Medulla oblongata (tissue), 1 donor: ENCODE data around the gene MTHFD1.

Source experiments
- DNase-seq: peaks from one replicate; pipeline ENCODE4 v3.0.0-alpha.2; 2015; ENCODE audit errors: extremely low spot score

MTHFD1 gene

DNA sequence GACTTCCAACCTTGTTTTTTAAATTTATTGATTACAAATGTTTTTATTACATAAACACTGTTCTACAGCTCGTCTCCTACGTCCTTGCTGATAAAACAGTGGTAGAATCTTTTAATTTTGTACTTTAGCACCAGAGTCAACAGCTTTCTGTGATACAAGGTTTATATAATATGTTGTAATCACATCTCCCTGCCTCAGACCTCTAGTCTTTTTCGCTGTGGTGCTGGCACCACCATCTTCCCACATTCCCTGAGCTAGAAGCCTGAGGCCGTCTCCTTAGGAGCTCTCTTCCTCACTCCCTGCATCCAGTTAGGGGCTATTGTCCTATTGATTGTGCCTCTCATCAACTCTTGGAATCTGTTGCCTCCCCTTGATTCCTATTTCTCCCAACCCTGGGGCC, 17.1 kb downstream of the MTHFD1 start:
- DNase-seq = no peak

DNA sequence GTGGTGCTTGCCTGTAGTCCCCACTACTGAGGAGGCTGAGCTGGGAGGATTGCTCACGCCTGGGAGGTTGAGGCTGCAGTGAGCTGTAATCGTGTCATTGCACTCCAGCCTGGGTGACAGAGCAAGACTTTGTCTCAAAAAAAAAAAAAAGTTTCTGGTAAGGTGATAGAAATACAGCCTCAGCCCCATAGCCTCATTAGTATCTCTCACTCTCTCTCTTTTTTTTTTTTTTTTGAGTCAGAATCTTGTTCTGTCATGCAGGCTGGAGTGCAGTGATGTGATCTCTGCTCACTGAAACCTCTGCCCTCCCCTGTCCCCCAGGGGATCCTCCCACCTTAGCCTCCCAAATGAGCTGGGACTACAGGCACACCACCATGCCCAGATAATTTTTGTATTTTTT, 19.2 kb downstream of the MTHFD1 start:
- no peak for DNase-seq

DNA sequence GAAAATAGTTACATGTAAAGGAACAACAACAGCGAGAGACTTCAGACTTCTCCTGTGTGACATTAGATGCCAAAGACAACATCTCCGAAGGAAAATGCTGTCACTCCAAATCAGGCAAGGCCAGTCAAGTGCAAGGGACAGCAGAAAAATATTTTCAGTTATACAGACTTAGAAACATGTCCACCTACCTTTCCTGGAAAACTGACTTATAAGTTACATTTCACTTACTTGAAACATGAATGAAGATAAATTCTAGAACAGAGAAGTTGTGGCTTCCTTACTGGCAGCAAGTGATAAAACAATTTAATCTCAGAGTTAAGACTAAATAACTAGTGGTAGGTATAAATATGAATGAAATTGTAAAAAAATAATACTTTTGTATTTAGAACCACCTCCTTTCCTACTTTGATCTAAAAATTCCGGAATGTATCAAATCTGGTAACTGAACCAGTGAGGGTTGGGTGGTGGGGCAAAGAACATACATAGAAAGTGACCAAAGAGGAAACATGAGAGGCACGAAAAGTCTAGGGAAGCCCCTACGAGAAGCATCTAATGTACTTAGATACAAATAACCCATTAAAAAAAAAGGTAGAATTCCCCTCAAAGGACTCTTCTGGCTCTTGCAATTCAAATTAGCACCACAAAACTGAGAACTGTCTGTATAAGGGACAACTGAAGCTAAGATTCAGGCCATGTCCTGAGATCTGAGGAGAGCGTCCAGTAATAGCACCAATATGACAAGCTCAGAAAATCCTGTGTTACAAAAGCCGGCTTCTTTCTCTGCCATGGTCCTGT, 21.2 kb downstream of the MTHFD1 start:
- no peak for DNase-seq

DNA sequence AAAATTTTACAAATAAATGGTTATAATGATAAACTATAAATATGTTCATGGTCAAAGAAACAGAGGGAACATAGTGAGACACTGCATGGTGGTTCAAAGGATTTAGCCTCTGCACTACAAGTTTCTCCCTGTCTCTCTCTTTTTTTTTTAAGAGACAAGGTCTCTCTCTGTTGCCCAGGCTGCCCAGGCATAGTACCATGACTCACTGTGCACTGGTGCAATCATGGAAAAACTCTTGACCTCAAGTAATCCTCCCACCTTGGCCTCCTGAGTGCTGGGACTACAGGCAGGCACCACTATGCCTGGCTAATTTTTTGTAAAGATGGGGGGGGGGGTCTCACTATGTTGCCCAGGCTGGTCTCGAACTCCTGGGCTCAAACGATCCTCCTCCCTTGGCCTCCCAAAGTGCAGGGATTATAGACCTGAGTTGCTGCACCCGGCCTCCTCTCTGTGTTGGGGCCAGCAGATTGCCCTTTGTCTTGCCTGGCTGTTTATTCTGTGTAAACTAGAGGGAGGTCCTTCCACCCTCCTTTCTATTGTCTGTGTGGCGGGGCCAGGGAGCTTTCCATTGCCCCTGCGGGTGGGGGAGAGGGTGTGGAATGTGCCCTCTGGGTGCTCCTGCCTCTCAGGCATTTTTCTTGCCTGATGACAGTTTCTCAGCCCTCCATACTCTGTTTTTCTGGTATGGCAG, 22.1 kb downstream of the MTHFD1 start:
- DNase-seq = no peak

DNA sequence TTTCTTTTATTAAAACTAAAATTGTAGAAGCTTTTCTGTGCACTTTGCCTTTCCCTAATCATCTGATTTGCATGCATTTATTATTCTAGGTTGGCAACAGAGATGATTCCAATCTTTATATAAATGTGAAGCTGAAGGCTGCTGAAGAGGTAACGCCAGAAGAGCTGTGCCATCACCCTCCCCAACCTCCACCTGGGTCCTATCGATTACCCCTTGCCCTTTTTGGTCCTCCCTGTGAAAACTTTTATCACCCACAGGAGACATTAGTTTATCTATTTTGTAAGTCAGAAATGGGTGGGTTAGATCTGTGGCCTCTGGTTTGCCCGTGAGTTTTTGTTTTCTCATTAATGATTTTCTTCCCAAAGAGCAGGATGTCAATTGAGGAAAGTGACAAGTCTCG, 22.8 kb downstream of the MTHFD1 start:
- DNase-seq = no peak

DNA sequence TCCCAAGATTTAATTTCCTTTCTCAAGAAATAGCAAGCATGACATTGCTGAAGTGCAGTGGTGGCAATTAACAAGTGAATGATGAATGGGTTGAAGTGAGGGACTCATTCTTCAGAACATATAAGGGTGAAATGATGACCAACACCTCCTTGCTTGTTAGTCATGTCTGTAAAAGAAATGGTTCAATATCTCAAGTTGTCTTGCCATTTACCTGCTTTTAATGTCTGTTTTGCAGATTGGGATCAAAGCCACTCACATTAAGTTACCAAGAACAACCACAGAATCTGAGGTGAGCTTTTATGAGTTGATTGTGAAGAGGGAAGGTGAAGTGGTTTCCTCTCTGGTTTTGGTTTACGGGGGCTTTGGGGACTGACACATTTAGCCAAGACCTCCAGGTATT, 24.1 kb downstream of the MTHFD1 start:
- DNase-seq = no peak

DNA sequence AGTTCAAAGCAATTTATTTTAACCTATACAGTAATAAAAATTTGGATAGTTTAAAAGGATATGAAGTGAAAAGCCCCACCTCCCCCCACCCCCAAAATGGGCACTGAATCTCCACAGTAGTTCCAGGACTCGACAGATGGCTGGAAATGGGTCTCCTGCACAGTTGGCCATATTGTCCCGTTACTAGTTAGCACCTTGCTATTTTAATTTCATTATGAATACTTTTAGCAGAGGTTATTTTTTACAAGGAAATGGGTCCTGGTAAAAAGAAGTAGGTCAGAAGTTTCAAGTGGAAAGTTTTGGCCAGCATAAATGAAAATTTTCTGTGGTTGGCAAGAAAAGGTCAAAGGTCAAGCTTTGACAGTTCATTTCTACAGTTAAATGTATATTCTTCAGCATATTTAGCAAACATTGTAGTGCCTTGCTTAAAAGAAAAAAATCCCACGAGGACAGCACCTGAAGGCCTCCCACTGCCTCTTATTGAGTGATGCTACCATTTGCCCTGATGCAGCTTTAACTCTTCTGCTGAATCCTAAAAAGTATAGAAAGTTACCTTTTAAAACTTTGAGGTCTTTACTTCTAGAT, 28.3 kb downstream of the MTHFD1 start:
- DNase-seq = no peak

DNA sequence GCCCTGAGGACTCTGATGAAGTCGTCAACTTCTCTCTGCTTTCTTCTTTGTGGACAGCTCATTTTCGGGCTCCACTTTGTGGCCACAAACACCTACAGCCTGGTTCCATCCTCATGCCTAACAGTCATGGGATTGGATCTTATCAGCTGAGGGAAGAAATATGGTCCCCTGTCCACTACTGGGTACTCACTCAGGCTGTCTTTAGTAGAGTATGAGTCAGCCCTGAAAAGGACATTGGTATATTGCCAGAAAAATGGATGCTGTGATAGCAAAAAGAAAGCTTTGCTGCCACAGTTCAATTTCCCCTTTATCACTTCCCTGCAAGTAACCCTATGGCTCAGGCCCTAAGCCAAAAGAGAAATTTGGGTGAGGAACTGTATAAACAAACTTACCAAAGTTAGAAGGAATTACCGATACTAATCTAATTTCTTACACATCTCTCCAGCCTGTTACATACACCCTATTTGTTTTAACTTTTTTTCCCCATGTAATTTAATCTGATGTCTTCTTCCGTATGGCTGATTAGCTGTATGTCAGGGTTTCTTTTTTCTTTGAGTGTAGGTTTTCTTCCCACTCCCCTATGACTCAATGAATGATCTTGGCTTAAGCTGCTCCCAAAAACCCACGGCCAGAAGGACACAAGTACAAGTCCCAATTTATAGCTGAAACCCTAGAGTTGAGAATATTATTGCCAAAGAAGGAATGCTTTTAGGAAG, 29.1 kb downstream of the MTHFD1 start:
- no peak for DNase-seq

DNA sequence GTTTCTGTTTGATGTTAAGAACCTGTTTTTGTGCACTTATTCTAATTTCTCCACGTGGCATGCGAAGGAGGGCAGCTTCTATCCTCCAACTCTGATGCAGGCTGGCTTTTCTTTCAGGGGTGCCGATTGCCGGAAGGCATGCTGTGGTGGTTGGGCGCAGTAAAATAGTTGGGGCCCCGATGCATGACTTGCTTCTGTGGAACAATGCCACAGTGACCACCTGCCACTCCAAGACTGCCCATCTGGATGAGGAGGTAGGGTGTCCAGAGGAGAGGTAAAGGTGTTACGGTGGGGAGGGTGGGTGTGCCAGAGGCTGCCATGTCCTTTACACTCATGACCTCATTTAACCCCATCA, 29.6 kb downstream of the MTHFD1 start:
- no peak for DNase-seq

DNA sequence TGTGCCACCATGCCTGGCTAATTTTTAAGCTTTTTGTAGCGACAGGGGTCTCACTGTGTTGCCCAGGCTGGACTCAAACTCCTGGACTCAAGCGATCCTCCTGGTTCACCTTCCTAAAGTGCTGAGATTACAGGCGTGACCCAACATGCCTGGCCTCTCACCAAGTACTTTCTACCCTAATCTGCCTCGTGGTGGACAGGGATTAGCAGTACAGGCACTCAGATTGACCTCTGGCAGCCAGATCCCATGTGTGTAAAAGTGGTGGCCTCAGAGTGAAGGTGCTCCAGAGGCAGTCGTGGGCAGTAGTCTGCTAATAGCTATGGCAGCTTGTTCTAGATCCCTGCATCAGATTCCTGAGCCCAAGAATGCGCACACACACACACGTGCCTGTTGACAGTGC, 30.9 kb downstream of the MTHFD1 start:
- DNase-seq = no peak

DNA sequence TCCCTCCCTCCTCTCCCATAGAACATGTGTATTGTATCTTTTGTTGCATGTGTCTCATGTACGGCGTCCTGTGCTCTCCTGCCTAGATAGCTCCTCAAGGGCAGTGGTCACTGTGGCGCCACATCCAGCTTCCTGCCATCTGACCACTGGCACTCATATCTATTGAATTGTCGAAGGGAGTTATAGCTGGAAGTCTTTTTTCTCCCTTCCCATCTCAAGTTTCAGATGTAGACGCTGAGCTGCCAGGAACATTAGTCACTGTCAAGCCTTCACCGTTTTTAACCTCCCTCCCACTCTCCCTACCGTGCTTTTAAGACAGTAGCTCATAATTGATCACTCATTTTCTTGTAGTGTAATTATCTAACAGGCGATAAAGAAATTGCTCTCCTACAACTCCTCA, 33.0 kb downstream of the MTHFD1 start:
- no peak for DNase-seq

DNA sequence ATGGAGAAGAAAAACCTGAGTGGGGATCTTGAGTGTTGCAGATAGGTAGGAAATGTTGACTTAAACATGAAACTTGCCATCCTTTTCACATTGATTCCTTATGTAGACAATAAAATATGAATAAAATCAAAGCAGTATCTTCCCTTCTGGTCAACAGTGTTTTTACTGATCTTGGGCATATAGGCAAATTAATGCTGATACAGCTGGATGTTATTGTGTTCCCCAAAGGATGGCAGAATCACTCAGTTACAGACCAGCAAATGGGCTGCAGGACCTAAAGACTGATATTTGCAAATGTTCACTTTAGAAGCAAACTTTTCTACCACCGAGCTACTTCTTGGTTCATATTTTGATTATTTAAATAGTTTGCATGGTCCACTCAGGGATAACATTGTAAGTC, 33.9 kb downstream of the MTHFD1 start:
- DNase-seq = no peak

DNA sequence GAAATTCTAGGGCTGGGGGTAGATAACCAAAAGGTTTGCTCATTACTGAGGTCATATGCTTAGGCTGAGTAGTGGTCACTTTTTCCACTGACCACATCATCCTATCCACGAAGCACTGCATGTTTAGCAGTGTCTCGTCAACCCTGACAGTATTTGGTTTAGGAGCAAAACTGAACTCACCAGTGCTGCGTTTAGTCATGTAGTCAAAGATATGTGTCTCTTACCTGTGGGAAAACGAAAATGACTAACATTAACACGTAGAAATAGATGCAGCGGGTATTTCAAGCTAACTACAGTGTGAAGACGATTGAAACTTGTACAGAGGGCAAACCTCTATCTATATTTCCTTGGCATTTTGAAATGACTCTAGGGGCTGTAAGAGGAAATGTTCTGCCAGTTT, 34.6 kb downstream of the MTHFD1 start:
- no peak for DNase-seq

DNA sequence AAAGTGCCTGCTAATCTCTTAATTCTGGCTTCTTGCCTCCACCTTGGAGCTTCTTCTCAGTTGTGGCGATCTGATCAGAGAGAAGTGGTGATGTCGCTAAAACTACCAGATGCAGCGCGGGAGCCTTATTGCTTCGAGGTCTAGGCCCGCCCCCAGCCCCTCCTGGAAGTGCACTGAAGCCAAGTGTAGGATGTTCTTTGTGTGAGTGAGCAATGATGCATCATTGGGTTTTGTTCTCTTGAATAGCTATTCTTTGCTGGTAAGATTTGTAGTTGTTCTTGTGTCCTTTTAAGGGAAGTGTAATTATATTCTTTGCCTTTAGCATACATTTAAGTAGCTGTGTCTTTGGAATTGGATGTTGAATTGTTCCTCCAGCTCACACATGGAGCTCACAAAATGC, 35.8 kb downstream of the MTHFD1 start:
- DNase-seq = no peak

DNA sequence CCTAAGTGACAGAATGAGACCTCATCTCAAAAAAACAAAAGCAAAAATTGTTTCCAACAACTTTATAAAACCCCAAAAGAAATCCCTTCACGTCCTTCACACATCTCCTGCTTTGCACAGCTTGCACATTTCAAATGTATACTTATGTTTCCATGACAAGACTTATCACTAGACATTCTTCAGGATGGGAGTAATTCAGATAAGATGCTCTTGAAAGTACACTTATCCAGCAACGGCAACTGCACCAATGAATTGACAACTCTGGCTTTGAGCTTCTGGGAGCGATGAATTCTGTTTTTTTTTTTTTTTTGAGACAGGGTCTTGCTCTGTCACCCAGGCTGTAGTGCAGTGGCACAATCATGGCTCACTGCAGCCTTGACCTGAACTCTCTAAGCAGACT, 46.4 kb downstream of the MTHFD1 start:
- DNase-seq = no peak

DNA sequence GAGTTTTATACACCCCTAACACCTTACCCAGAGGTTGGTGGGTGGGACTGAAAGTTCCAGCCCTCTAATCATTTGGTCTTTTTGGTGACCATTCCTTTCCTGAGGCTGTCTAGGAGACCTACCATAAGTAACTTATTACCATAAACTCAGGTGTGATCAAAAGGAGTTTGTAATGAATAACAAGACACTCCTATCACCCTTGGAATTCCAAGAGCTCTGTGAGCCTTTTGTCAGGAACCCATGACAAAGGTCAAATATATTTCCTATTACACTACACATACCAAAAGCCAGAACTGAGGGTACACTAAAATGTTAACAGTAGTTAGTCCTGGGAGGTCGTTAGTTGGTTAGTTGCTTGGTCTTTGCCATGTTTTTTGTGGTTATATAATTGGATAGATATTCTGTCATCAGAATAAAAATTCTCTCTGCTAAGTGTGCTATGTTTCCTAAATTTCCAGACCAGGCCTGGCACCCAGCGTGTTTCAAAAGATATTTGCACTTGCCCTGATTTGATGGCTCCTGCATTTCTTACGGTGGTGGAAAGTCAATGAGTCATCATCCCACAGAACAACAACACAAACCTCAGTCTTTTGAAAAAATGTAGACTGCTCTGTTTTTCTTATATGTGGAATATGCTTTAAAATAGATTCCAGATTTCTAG, 50.2 kb downstream of the MTHFD1 start:
- no peak for DNase-seq

DNA sequence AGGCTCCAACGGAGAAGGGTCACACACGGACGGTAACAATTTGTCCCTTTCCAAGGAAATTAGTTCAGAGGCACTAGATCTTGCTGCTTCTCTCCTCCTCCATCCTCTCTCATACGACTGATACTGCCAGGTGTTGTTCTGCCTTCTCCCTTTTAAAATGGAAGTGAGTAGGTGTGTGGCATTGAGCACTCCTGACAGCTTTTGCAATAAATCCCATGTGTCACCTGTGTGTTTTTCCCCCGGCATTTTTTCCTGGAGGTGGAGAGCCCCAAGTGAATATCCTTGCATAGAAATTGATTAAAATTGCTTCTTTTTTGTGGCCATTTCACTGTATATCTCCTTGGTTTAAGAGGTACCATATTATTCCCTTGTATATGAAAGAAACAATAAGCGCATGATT, 51.0 kb downstream of the MTHFD1 start:
- no peak for DNase-seq

DNA sequence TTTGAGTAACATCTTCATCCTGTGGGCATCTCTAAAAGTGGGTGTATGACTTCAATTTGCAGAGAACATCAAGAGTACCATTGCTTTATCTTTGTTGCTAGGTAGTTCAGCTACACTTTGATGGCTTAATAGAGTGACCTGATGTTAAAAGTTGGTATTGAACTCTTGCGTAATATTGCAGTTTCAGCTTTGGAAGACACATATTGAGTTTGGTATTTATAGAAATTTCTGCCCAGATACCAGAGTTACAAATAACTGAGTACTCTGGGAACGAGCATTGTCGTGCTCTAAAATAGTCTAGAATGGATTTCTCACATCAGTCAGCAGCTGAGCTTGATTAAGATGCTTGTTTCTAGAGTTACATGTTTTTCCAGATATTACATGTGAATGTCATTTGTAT, 52.3 kb downstream of the MTHFD1 start:
- no peak for DNase-seq

DNA sequence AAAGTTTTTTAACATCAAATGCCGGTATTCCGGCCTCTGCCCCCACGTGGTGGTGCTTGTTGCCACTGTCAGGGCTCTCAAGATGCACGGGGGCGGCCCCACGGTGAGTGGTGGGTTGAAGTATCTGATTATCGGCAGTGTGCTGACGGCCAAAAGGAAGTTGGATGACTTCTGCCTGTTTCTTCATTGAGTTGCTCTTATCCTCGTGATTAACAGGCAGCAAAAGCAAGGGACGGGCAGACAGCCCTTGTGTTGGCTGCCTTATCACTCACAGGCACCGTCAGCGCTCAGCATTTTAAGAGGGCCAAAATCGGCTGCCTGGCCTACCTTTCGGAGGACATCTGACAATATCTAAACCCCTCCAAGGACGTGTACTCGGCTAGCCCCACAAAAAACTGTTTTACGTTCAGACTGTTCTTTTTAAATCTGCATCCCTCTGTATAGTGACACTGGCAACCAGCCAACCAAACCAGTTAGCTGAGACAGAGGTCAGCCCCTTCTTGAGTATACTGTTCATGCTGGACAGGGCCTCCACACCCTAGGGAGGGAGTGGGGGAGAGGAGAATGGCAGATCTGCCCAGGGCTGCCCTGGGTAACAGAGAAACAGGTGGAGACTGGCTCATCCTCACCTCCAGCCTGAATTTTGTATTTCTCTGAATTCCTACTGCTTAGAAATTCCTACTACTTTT, 54.3 kb downstream of the MTHFD1 start:
- no peak for DNase-seq

DNA sequence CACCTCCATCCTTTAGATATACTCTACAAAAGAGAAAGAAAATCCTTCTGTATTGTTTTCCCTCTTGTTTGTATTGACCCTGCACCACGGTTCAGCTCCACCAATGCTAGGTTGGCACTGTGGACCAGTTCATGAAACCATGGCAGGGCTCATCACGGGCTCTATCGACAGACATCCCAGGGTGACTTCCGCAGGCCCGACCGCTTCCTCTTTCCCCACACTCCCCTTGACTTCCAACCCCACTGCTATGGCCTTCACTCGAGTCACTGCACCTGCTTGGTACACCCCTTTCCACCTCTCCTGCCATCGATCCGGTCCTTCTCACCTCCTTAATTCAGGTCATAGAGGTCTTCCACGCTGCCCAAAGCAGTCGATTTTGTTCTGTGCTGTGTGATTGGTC, 56.0 kb downstream of the MTHFD1 start:
- no peak for DNase-seq

DNA sequence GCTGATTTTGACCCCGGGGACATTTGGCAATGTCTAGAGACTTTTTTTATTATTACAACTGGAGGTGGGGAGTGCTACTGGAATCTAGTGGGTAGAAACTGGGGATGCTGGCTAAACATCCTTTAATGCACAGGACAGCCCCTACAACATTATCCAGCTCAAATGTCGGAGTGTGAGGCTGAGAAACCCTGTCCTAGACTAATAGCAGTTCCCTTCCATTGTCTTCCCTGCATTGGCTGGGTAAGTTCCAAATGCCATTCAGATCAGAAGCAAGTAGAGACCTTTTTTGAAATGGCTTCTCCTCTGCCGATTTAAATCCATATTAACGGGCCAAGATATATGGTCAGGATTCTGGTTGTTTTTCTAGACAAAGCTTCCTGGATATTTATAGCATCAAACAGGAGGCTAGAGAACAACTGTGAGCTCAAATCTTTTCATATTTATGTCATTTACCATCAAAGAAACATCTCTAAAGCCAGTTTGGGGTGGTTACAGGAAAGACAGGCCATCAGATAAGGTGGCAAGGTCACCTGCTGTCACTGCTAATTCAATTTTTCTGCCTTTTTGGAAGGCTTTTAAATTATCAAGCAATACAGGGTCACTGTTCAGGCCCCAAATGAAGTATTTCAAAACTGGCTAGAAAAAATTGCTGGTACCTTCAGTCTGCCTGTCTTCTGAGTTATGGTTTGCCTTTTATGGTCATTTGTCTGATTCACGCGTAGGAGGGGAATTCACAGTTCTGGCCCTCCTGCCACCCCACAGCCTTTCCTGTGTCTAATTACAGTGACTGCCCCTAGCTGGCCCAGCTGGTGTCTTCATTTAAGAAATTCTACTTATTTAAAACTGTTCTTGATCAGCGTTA, 57.1 kb downstream of the MTHFD1 start:
- no peak for DNase-seq
